ENCODE results near the gene CECR2. TPM values are rescaled to one million over a fixed set of nuclear protein-coding genes. Genes with fewer than 3 reads are reported as not detected.

Gene CECR2
- polyA plus RNA-seq, 1 donor from 2014 or later, result 2.1 TPM

- no peak overlapping the region for H3K9ac ChIP-seq (ENCODE audit: low read length)
- H3K9me3 ChIP-seq (ENCODE audit: low read length), result no peaks in the 10 kb centered on the region
- no peak overlapping the region for H3K4me2 ChIP-seq (ENCODE audit: low read length)
- H2AFZ ChIP-seq (ENCODE audit: low read depth, low read length), result no peak overlapping the region
- no peak overlapping the region for H3K27ac ChIP-seq (ENCODE audit: low read length)
- no peak overlapping the region for H3K4me3 ChIP-seq (ENCODE audit: low read length)
- no peak for TF ChIP-seq POLR2AphosphoS5 (IDR thresholded peaks at IDR 0.05)
- TF ChIP-seq RAD21 (conservative IDR thresholded peaks at IDR 0.05), result no peak
- no peak for TF ChIP-seq EP300 (conservative IDR thresholded peaks at IDR 0.05; ENCODE audit: poor library complexity, severe bottlenecking)
- no peak for TF ChIP-seq MXI1 (conservative IDR thresholded peaks at IDR 0.05; ENCODE audit: poor library complexity, severe bottlenecking)
- no peak for TF ChIP-seq REST (IDR thresholded peaks at IDR 0.05; ENCODE audit: borderline replicate concordance)
- no peak for TF ChIP-seq CTCF (IDR thresholded peaks at IDR 0.05; ENCODE audit: poor library complexity, severe bottlenecking)
- no peaks in the 10 kb centered on the region for H3K27me3 ChIP-seq (ENCODE audit: insufficient read depth, low read depth, low read length)
- no peaks in the 10 kb centered on the region for H3K36me3 ChIP-seq (ENCODE audit: insufficient read depth, low read length)
- no peaks in the 10 kb centered on the region for H3F3A ChIP-seq (ENCODE audit: insufficient read depth, low read length, poor library complexity, severe bottlenecking)
- H4K20me1 ChIP-seq (ENCODE audit: insufficient read depth), result no peaks in the 10 kb centered on the region
- H3K9me2 ChIP-seq (ENCODE audit: insufficient read depth, low read length), result no peaks in the 10 kb centered on the region
- H3K79me2 ChIP-seq (replicated peaks; ENCODE audit: insufficient read depth, low read length), result no peaks in the 10 kb centered on the region
Observed at GRCh38 chr22:17542452-17542851, 173.2 kb downstream of the CECR2 start.

GRCh38 chr22:17548010-17548755, 178.9 kb downstream of the CECR2 start:
- H3K27ac ChIP-seq (ENCODE audit: low read length), result no peak overlapping the region
- H3F3A ChIP-seq (ENCODE audit: insufficient read depth, low read length, poor library complexity, severe bottlenecking), result no peaks in the 10 kb centered on the region
- no peak overlapping the region for H3K4me2 ChIP-seq (ENCODE audit: low read length)
- H3K79me2 ChIP-seq (replicated peaks; ENCODE audit: insufficient read depth, low read length), result no peaks in the 10 kb centered on the region
- TF ChIP-seq RAD21 (conservative IDR thresholded peaks at IDR 0.05), result no peak
- TF ChIP-seq MXI1 (conservative IDR thresholded peaks at IDR 0.05; ENCODE audit: poor library complexity, severe bottlenecking), result no peak
- TF ChIP-seq REST (IDR thresholded peaks at IDR 0.05; ENCODE audit: borderline replicate concordance), result no peak
- TF ChIP-seq EP300 (conservative IDR thresholded peaks at IDR 0.05; ENCODE audit: poor library complexity, severe bottlenecking), result no peak
- no peak for TF ChIP-seq SMC3 (conservative IDR thresholded peaks at IDR 0.05; ENCODE audit: poor library complexity)
- TF ChIP-seq TAF1 (IDR thresholded peaks at IDR 0.05; ENCODE audit: low read depth), result no peak
- no peak for TF ChIP-seq EZH2 (IDR thresholded peaks at IDR 0.05; ENCODE audit: borderline replicate concordance, insufficient read depth, low read length, poor library complexity, severe bottlenecking)
- TF ChIP-seq POLR2AphosphoS5 (IDR thresholded peaks at IDR 0.05), result no peak
- TF ChIP-seq CTCF (IDR thresholded peaks at IDR 0.05; ENCODE audit: poor library complexity, severe bottlenecking), result no peak
- no peaks in the 10 kb centered on the region for H4K20me1 ChIP-seq (ENCODE audit: insufficient read depth)
- no peak overlapping the region for H3K9ac ChIP-seq (ENCODE audit: low read length)
- no peaks in the 10 kb centered on the region for H3K9me3 ChIP-seq (ENCODE audit: low read length)
- no peaks in the 10 kb centered on the region for H3K9me2 ChIP-seq (ENCODE audit: insufficient read depth, low read length)
- H2AFZ ChIP-seq (ENCODE audit: low read depth, low read length), result no peak overlapping the region
- H3K36me3 ChIP-seq (ENCODE audit: insufficient read depth, low read length), result no peaks in the 10 kb centered on the region
- H3K4me3 ChIP-seq (ENCODE audit: low read length), result no peak overlapping the region
- no peaks in the 10 kb centered on the region for H3K27me3 ChIP-seq (ENCODE audit: insufficient read depth, low read depth, low read length)
